Kidney capillary endothelial cell (primary cell): ENCODE measurements around the gene FGD6.
A peak's percentile ranks its signal among the peaks of the same experiment; 100 is the strongest.

Experiments used
- DNase-seq: peaks from one replicate; pipeline ENCODE4 v3.0.0-alpha.2; 2018; ENCODE audit warnings: low spot score

Gene FGD6

DNA sequence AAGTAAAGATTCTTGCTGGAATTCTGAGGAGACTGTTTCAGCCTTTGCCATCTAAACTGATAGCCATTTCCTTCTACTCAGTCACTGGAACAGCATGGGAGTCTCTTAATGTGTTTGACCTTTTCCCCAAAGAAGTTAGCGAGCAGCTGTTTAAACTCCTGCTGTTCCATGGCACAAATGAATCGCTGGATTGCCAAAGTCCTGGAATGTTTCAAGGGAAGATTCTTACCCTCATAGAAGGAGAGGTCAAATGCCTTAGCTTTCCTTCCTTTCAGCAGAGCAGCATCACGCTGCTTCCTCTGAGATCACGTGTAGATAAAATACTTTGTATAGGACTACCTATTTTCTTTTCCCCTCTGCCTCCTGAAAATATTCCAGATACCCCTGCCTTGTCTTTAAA is 133.3 kb downstream of the FGD6 start:
- peak; percentile 17 for DNase-seq

DNA sequence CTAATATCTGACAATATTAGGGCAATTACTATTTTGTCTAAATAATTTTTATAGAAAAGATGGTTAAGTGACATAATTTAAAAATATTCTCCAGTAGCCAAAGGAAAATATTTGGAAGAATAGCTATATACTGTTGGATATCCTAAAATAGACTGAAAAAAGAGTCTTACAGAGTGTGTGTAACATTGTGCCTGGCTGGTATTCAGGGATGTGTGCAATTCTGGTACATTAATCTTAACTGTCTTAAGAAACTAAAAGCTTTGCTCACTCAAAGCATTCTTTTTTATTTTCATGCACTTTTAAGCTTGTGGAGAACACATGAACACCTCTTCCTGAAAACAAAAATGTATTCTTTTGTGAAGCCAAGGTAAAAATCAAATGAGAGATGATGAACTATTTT is 133.8 kb downstream of the FGD6 start:
- no peak for DNase-seq

DNA sequence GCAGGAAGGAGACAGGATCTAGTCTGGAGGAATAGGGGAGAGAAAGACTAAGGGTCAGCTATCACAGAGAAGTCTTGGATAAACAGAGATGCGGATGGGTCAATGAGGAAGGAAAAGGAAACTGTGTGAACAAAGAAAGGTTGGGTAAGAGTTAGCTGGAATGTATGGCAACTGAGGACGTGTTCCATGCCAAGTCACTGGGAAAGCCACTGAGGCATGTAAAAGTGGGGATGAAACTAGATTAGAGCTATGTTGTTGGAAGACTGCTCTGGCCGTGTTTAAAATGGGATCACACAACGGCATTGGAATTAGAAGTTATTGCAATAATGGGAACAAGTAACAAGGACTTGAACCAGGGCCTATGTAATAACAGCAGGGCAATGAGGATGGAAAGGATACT is 139.9 kb downstream of the FGD6 start:
- no peak for DNase-seq

DNA sequence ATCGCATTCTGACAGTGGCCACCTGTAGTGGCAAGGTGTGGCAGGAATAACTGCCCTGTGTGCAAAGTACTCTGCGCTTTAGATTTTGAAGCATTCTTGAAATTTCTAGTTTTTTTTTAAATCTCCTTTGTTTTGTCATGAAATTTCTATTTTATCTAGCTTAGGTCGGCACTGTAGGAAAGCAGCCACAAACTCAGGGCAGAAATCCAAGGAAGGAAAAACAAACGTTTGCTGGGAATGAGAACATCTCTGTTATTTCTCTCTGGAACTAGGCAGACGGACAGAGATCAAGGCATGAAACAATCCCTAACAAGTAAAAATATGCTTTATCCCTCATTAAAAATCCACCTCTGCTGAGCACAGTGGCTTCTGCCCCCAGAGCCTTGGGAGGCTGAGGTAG is 142.5 kb downstream of the FGD6 start:
- DNase-seq, result no peak

DNA sequence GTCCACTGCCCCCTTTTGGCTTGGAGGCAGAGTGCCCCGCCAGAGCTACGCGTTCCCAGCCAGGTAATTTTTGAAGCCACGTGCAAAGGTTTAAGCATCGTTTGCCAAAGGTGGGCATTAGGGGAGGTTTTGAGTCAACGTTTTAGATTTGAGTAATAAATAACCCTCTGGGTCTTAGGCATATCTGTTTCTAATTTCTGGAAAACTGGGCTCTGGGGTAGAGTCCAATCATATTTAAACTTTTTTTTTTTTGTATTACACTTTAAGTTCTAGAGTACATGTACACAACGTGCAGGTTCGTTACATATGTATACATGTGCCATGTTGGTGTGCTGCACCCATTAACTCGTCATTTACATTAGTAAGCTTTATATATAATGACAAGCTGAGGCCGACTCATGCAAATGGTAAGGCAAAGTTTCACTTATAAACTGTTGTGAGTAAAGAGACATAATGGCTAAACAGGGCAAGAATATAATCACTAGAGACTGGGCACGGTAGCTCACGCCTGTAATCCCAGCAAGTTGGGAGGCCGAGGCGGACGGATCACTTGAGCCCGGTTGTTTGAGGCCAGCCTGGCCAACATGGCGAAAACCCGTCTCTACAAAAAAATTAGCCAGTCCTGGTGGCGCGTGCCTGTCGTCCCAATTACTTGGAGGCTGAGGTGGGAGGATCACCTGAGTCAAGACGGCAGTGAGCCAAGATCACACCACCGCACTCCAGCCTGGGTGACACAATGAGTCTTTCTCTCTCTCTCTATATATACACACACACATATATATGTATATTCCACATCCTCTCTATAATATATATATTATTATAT is 143.4 kb downstream of the FGD6 start:
- no peak for DNase-seq

DNA sequence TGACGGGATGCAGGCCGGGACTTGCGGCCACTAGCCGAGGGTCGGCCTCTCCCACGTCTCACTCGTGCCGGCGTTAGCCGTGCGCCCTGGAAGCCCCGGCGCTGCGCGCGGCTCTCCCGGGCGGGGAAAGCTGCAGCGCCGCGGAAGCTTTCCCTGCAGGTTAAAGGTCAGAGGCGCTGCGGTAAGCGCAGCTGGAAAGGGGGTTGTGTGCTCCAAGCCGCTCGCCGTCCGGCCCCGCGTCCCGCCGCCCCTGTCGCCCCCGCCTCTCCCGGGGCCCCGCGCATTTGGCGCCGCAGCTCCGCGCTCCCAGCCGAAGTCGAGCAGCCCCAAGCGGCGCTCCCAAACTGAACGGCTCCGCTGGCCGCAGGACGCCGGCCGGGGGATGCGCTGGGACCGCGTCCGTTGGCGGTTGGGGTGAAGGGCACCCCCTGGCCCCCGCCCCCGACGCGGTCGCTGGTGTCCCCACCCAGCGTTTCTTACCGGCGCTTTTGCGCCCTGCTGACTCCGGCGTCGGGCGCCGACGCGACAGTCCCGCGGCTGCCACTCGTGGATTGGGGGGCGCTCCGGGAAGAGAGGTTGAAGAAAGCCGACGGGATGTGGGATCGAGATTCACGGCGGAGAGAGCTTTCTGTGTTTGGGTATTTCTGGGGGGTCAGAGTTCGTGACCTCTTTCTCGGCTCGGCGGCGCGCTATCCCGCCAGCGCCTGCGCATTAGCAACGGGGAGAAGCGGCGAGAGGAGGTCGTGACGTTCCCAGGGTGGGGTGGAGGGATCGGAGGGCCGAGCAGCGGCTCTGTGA is 144.2 kb downstream of the FGD6 start, which contains the start of gene NR2C1:
Gene NR2C1, minus strand, starts transcription at position 719 of the 798 bp plus-strand sequence. CDS start 6,234 bp downstream, outside the sequence.
- DNase-seq, result peak; percentile 84

DNA sequence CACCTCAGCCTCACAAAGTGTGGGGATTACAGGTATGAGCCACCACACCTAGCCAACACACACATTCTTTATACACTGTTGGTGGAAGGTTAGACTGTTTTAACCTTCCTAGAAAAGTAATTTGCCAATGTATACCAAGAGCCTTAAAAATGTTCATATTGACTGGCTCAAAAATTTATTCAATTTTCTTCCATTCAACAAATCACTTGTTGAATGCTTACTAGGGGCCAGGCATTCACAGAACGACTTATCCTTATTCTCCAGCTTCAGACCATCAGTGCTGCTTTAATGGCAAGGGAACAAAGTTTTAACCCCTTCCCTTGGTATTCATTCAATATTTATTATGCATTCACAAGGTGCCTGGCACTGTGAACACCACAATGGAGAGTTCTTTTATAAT is 146.9 kb downstream of the FGD6 start:
- DNase-seq, result no peak

DNA sequence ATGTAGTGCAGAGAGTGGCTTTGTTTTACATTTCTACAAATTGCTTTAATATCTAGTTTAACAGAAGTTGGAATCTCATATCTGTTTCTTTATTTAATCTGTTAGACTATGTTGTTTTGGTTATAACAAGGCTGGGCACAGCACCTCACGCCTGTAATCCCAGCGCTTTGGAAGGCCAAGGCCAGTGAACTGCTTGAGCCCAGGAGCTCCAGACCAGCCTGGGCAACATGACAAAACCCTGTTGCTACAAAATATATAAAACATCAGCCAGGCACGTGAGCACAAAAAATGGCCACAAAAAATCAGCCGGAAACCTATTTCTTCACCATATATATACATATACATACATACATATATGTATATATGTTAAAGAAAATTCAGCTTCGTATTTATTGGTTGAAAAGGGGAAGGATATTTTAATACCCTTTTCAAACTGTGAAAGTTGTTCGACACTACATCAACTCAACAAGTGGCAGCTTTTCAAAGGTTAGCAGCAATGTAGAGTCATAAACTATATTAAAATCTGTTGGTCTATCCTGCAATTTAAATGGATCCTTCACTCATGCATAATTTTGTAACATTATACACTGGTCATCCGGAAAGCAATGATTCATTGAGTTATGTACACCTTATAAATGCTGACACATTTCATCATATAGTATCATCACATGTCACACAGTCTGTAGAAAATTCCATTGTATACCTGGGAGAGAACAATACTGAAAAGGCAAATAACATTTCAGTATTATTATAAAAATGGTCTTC is 151.0 kb downstream of the FGD6 start:
- DNase-seq, result no peak

DNA sequence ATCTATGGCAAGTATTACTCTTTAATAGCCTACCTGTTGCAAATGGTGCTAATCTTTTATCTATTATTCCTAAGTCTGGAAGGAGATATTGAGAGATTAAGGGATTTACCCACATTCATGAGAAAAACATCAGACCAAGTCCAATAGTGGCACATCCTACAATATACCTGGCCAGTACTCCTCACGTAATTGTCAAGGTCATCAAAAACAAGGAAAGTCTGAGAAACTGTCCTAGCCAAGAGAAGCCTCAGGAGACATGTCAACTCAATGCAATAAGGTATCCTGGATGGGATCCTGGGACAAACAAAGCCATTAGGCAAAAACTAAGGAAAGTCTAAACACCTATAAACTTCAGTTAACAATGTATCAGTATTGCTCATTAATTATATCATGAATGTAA is 156.3 kb downstream of the FGD6 start:
- DNase-seq, result no peak

DNA sequence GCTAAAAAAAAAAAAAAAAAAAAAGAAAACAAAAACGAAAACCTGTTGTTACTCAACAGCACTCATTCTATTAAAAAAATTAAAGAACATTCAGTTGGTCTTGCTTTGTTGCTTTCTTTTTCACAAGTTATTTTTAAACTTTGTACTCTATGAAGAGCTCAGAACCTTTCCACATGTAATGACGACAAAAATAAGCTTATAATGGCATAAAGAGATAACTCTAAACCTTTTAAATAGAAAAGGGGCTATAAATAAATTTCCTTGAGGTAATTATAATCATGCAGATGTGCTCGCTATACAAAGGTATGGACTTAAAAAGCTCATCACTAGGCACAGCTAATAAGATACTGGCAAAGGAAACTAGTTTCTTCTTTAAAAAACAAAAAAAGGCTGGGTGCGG is 157.3 kb downstream of the FGD6 start:
- DNase-seq, result no peak

DNA sequence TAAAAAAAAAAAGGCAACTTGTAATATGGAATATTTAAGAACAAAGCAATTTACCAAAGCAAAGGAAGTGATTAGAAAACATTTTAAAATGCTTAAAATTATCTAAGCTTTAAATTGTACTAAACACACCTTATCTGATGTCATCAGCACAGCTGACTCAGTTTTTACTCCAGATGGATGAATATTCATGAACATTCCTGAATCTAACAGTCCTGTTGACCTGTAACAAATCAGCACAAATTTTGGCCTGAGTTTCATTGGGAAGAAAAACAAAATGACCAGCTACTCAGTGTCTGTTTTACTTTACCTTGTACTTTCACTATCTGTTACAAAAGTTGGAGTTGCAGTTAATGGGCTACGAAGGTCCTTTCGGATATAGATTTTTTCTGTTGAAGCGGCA is 159.8 kb downstream of the FGD6 start:
- DNase-seq, result no peak

DNA sequence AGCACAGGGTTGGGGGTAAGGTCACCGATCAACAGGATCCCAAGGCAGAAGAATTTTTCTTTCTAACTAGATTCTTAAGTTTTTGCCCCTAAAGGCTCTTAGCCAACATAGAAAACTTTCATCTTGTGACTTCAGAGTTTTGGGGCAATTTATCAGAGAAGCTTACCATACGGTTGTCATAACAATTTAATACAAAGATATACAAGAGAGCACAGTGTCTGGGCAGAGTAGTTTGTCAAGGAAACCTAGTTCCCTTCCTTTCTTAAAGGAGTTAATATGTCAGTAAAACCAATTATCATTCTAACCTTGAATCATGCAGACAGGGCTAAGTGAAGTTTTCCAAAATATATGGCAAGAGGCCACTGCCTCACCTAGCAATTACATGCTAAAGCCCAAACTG is 162.2 kb downstream of the FGD6 start:
- no peak for DNase-seq

DNA sequence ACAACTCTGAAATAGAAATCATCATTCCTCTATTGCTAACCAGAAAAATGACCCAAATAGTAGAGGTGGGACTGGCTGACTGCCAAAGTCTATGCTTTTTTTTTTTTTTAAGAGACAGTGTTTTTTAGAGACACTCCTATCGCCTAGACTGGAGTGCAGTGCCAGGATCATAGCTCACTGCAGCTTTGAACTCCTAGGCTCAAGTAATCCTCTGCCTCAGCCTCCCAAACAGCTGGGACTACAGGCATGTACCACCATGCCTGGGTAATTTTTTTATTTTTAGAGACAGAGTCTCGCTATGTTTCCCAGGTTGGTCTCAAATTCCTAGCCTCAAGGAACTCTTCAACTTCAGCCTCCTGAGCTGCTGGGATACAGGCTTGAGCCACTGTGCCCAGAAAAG is 163.1 kb downstream of the FGD6 start:
- DNase-seq, result no peak

DNA sequence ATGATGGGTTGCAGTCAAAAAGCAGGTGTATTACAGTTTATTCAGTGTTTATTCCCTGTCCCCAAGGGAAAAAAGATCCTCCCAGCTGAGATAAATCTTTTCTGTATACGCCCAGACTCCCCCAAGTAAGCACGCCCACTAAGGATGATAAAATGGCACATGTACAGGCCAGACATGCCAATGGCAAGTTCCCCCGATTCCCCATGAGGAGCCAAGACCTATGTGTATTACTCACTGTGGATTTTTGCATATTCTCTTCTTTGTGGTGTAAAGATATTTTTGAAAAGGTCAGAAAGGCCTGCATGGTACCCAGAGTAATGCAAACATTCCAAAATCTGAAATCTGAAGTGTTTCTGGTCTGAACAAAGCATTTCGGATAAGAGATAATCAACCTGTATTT is 166.0 kb downstream of the FGD6 start:
- no peak for DNase-seq

DNA sequence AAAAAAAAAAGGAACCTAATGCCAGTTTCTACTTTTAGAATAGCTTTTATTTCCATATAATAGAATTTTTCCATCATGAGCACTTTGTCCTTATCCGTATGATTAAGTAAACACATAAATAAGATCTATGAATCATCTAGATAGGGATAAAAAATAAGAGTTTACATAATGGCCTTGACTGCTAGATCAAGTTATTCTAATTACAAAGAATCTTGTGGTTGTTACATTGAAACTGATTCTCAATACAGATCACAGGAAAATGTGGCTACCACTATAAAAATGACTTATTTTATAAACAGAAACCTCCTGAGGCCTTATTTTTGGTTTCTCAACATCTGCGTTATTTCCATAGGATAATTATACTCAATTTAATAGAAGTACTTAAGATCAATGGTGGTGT is 179.4 kb downstream of the FGD6 start:
- DNase-seq, result no peak

DNA sequence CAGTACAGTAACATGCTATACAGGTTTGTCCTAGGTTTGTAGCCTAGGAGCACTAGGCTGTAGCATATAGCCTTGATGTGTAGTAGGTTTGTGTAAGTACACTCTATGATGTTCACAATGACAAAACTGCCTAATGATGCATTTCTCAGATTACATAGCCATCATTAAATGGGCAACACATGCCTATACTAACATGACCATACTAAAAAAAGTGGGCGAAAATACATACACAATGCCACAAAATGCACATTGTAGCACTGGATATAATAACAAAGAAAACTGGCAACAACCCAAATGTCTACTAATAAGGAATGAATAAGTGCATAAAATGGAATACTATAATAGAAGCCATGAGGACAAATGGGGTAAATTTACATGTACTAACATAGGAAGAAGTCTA is 182.5 kb downstream of the FGD6 start:
- no peak for DNase-seq
